ENCODE results near the gene CHD1L.
A peak's percentile ranks its signal among the peaks of the same experiment; 100 is the strongest.
"Not testable (repeated sequence)": the region's sequence is repeated elsewhere in the genome, so short reads cannot be mapped to it uniquely, and the experiment has no call there.

The CHD1L gene

DNA sequence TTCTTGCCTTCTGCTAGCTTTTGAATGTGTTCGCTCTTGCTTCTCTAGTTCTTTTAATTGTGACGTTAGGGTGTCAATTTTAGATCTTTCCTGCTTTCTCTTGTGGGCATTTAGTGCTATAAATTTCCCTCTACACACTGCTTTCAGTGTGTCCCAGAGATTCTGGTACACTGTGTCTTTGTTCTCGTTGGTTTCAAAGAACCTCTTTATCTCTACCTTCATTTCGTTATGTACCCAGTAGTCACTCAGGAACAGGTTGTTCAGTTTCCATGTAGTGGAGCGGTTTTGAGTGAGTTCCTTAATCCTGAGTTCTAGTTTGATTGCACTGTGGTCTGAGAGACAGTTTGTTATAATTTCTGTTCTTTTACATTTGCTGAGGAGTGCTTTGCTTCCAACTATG lies 11.5 kb upstream of the CHD1L start:
- DNase-seq (ENCODE audit: low read depth in 2 of 3, low spot score in 2 of 3) = not testable (repeated sequence)

DNA sequence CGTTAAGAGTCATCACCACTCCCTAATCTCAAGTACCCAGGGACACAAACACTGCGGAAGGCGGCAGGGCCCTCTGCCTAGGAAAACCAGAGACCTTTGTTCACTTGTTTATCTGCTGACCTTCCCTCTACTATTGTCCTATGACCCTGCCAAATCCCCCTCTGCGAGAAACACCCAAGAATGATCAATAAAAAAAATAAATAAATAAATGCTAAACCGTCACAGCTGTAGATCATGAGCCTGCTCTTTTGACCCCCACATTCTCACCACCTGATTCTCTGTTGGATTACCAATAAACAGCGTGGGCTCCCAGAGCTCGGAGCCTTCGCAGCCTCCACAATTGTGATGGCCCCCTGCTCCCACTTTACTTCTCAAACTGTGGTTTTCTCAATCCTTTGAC lies 8.6 kb upstream of the CHD1L start:
- DNase-seq (ENCODE audit: low read depth in 2 of 3, low spot score in 2 of 3) = not testable (repeated sequence)

DNA sequence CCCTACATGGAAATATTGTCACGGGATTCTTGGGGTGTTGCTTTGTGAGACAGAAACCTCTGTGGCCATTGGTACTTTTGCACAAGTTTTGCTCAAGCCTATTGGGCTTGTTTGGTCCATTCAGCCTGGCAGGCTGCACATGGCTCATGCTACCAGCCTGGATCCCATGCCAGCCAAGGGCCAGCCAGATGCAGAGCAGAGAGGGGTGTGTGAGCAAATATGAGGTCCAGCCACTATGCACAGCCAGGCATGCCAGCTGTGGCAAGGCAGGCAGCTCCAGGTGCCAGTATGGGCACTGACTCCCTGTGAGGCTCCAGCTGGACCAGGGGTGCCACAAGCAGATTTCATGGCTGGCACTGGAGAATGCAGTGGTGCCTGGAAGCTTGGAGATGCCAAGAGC lies 6.7 kb upstream of the CHD1L start:
- no peak for DNase-seq (ENCODE audit: low read depth in 2 of 3, low spot score in 2 of 3)

DNA sequence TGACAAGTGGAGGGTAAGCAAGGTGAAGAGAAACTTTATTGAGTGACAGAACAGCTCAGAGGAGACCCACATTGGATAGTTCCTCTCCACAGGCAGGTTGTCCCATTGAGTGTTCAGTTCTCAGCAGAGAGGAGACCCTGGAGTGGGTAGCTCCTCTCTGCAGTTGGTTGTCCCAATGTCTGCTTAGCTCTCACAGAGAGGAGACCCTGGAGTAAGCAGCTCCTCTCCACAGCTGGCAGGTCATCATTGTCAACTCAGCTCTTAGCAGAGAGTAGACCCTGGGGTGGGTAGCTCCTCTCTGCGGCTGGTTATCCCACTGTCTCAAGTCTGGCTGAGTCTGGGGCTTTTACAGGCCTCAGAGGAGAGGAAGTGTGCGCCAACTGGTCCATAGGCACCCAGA lies 6.0 kb upstream of the CHD1L start:
- no peak for DNase-seq (ENCODE audit: low read depth in 2 of 3, low spot score in 2 of 3)

DNA sequence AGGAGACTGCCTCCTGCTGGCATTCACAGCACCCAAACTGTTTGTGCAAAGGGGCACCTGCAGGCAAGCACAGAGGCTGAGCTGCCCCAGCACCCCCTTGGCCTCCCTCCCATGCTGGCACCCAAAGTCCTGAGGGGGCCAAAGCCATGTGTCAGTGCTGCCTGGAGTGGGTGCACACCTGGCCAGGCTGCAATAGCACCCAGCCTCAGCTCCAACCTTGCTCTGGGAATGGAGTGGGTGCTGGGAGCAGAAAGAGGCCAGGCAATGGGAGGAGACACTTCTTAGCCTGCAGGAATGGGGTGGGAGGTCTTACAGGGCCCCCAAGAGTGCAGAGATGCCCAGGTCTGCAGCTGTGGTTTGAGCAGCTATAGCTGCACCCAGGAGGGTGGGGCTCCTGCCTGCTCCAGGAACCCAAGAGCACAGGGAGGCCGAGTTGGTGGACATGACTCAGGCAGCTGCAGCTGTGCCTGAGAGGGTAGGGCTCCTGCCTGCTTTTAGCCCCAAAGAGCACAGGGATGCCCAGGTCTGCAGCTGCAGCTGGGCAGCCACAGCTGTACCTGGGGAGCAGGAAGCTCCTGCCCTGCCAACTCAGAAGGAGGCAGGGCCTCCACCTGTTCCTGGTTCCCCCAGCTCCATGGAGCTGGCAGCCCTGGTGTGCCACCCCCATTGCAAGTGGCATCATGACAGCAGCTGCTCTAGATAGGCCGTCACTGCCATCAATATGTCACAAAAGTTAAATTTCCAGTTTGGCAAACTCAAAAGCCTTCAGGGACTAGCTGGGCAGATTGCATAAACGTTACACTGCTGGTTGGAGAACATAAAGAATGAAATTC lies 5.3 kb upstream of the CHD1L start:
- no peak for DNase-seq (ENCODE audit: low read depth in 2 of 3, low spot score in 2 of 3)

DNA sequence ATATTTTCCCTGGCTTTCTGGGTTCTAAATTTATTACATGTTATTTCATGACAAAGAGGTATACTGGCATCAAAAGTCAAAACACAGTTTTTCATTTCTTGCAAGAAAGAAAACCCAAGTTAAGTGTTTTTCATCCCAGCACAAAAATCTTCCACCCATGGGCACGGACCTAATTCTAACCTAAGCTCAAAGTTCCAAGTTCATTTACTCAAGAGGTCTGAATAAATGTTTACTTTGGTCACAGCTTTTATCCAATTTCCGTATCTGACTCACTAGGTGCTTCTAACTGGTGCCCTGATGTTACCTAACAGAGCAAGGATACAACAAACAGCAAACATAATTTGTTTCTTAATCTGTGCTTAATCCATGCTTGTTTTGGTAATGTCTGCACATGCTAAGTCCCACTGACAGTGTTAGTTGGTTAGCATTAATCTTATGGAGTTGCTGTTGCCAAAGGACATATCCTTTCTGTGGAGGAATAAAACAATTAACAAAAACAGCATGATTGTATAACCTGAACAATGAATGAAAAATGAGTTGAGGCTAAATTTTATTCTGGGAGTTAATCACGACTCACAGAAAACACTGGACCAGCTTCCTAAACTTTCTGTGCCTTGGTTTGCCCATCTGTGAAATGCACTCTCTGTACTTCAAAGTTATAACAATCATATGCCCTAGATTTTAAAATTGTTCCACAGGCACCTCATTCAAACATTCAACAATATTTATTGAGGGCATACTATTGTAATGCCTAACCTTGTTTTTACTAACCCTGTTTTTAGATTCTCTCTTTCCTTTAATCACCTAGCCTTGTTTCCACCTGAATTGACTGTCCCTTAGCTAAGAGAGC lies 4.2 kb upstream of the CHD1L start:
- no peak for DNase-seq (ENCODE audit: low read depth in 2 of 3, low spot score in 2 of 3)

DNA sequence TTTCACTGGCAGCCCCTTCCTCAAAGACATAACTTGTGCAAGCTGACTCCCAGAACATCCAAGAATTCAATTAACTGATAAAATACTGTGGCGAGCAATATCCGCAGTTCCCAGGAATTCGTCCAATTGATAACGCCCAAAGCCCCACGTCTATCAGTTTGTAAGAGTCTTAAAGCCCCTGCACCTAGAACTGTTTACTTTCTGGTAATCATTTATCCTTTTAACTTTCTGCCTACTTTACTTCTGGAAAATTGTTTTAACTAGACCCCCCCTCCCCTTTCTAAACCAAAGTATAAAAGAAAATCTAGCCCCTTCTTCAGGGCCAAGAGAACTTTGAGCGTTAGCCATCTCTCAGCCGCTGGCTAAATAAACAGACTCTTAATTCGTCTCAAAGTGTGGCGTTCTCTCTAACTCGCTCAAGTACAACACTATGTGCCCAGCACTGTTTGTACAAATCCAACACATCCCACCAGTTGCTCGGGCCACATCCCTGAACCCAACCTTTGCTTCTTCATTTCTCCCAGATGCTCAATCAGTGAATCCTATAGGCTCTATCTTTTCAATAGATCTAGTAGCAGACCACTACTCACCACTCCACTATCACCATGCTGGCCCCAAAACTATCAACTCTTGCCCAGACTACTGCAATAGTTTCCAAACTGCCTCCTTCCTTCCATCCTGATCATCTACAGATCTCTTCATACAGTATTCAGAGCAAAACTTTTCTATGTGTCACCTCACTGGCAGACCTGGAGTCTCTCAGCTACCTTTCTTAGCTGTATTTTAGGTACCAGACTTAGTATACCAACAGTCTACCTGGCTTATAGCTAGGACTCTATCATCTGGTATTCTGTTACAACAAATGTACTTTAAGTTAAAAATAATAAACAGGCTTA lies 3.3 kb upstream of the CHD1L start:
- no peak for DNase-seq (ENCODE audit: low read depth in 2 of 3, low spot score in 2 of 3)

DNA sequence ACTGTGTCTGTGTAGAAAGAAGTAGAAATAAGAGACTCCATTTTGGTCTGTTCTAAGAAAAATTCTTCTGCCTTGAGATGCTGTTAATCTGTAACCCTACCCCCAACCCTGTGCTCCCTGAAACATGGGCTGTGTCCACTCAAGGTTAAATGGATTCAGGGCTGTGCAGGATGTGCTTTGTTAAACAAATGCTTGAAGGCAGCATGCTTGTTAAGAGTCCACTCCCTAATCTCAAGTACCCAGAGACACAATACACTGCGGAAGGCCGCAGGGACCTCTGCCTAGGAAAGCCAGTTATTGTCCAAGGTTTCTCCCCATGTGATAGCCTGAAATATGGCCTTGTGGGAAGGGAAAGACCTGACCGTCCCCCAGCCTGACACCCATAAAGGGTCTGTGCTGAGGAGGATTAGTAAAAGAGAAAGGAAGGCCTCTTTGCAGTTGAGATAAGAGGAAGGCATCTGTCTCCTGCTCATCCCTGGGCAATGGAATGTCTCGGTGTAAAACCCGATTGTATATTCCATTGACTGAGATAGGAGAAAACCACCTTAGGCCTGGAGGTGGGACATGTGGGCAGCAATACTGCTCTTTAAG lies 2.3 kb upstream of the CHD1L start:
- DNase-seq (ENCODE audit: low read depth in 2 of 3, low spot score in 2 of 3) = not testable (repeated sequence)

DNA sequence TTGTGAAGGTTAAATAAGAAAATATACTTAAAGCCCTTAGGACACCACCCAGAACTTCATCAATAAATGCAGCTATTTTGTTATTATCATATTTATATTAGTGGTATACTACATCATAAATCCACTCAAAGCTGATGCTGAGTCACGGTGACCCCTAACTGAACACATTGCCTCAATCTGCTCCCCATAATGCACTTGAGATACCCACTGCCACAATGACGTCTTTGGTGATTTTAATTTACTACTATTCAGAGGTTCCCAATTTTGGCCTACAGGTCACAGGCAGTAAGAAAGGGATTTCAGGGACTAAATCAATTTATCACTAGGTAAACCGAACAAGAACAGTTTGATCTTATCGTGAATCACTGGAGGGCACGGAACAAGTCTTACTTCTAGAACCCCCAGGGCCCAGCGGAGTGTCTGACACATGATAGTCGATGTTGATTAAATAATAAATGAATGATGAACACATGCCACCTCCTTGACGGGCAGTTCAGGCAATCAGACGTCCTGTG lies 493 bp upstream of the CHD1L start:
- DNase-seq (ENCODE audit: low read depth in 2 of 3, low spot score in 2 of 3) = no peak

DNA sequence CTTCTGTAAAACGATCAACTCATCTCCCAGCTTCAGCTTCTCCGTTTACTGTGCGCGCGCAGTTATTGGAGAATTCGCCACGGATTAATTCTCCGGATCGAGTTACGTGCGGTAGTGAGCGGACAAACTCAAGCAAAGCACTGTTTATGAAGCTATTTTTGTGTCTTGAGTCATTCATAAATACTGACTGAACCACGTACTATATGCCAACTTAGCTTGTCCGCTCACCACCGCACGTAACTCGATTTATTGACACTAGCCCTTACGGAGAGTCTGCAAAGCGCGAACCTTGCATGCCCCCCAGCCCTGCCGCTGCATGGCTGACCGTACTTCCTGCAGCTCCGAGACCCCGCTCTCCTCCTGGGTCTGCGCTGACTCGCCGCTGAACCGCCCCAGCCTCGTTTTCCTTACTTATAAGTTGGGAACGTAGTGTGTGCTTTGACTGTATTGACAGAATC lies 773 bp downstream of the CHD1L start:
- DNase-seq (ENCODE audit: low read depth in 2 of 3, low spot score in 2 of 3) = peak in 1 of 3 experiments; percentile 9

DNA sequence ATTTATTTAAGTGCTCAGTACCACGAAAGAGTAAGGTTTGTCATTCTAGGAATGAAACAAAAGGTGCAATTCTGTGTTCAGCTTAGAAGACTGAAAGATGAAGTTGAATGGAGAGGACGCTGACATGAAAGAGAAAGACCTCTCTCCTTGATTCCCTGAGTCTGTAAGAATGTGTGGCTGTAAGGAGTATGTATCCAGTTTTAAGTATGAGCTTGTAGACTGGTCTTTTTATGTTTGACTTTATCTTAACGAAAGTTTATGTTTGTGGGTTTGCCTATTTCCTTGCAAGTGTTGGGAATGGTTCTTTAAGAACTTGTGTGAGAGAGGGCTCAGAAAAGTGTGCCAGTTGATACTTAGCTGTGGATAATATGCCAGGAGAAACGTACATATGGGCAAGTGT lies 1.4 kb downstream of the CHD1L start:
- DNase-seq (ENCODE audit: low read depth in 2 of 3, low spot score in 2 of 3) = no peak

DNA sequence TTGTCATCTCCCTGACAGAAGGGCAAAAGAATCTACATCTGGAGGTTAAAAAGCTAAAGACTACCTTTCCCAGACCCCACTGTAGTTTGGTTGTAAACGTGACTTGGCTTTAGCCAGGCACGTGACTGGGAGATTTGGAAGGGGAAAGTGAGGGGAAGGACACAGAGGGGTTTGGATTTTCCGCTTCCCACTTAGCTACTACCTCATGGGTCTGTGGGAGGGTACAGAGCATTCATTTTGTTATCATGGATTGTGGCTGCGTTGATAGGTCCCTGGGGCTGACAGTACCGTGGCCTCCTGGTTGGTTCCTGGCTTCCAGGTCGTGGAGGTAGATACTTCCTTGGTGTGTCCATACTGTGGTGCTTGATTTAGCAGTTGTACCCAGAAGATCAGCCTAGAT lies 2.6 kb downstream of the CHD1L start:
- DNase-seq (ENCODE audit: low read depth in 2 of 3, low spot score in 2 of 3) = no peak

DNA sequence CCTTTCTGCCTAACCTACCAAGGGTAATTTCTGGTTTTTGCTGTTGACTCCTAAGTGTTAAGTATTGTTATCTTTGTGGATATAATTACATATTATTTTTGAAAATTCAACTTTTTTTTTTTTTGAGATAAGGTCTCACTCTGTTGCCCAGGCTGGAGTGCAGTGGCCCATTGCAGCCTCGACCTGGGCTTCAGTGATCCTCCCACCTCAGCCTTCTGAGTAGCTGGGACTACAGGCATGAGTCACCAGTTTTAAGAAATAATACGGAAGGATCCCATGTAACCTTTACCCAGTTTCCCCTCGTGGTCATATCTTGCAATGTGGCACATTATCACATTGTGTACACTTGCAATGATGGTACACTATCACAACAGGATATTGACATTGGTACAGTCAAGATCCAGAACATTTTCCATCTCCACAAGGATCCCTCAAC lies 3.1 kb downstream of the CHD1L start:
- DNase-seq (ENCODE audit: low read depth in 2 of 3, low spot score in 2 of 3) = no peak

DNA sequence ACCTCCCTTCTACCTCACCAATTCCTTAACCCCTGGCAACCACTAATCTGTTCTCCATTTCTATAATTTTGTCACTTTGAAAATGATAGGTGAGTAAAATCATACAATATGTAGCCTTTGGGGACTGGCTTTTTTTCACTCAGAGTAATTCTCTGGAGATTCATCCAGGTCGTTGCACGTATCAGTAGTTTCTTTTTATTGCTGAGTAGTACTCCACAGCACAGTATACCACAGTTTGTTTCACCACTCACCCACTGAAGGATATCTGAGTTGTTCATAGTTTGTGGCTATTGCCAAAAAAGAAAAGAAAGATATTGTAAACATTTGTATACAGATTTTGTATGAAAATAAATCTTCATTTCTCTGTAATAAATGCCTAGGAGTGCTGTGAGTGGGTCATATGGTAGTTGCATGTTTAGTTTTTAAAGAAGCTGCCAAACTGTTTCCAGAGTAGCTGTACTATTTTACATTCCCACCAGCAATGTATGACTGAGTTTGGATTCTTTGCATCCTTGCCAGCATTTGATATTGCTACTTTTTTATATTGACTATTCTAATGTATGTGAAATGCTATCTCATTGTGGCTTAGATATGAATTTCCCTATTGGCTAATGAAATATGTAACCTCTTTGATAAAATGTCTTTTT lies 3.7 kb downstream of the CHD1L start:
- DNase-seq (ENCODE audit: low read depth in 2 of 3, low spot score in 2 of 3) = no peak

DNA sequence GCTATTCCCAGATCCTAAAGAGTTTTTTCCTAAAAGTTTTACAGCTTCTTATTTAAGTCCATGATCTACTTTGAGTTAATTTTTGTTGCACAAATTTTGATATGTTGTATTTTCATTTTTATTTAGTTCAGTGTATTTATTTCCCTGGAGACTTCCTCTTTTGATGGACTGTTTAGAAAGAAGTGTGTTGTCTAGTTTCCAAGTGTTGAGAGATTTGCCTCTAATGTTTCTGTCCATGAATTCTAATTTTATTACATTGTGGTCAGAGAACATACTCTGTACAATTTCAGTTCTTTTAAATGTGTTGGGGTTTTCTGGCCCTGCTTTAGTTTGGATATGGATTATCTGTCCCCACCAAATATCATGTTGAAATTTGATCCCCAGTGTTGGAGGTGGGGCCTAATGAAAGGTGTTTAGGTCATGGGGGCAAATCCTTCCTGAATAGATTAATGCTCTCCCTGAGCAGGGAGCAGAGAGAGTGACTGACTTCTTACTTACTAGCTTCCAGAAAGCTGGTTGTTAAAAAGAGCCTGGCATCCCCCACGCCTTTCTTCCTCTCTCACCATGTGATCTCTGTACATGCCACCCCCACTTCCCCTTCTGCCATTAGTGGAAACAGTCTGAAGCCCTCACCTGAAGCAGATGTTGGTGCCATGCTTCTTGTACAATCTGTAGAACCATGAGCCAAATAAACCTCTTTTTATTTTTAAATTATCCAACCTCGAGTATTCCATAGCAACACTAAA lies 4.6 kb downstream of the CHD1L start:
- DNase-seq (ENCODE audit: low read depth in 2 of 3, low spot score in 2 of 3) = no peak

DNA sequence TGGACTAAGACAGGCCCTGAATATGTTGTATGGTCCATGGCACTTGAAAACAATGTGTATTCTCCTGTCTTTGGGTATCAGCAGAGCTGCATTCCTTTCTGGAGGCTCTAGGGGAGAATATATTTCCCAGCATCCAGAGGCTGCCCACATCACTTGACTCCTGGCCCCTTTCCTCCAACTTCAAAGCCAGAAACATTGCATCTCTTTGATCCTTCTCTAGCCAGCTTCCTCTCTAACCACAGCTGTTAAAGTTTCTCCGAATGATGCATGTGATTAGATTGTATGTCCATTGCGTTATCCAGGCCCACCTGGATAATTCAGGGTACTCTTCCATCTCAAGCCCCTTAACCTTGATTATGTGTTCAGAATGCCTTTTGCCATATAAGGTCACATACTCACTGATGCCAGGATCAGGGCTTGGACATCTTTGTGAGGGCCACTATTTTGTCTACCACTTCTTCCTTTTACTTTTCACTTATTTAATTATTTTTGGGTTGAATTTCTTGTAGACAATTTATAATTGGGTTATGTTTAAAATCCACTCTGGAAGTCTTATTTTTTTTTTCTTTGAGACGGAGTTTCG lies 5.3 kb downstream of the CHD1L start:
- no peak for DNase-seq (ENCODE audit: low read depth in 2 of 3, low spot score in 2 of 3)

DNA sequence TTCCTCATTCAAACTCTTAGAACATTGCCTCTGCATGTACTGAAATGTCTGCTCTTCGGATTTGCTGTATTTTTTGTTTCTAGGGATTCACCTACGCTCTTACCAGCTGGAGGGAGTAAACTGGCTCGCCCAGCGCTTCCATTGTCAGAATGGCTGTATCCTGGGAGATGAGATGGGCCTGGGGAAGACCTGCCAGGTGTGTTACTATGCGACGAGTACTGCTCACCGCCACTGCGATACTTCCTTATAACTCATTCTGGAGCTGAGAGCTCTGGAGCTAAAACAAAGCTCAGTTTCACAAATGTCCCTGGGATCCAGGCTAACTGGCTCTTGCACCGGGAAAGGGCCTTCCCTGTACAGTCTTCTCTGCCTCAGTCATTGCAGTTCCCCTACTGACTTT lies 10.1 kb downstream of the CHD1L start:
- no peak for DNase-seq (ENCODE audit: low read depth in 2 of 3, low spot score in 2 of 3)

DNA sequence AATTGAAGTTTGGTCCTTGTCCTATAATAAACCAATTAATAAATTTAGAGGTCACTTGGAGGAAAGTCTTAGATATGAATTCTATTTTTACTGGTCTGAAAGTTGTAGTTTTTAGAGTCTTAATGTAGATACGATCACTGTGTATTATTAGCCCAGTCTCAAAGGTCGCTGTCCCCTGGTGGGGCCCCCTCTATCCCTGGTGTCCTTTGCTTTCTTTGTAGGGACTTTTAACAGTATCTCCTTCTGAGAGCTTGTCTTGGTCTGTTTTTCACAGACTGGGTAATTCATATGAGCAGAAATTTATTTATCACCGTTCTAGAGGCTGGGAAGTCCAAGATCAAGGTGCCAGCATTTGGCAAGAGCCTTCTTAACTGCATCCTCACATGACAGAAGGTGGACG lies 18.5 kb downstream of the CHD1L start:
- DNase-seq (ENCODE audit: low read depth in 2 of 3, low spot score in 2 of 3) = no peak

DNA sequence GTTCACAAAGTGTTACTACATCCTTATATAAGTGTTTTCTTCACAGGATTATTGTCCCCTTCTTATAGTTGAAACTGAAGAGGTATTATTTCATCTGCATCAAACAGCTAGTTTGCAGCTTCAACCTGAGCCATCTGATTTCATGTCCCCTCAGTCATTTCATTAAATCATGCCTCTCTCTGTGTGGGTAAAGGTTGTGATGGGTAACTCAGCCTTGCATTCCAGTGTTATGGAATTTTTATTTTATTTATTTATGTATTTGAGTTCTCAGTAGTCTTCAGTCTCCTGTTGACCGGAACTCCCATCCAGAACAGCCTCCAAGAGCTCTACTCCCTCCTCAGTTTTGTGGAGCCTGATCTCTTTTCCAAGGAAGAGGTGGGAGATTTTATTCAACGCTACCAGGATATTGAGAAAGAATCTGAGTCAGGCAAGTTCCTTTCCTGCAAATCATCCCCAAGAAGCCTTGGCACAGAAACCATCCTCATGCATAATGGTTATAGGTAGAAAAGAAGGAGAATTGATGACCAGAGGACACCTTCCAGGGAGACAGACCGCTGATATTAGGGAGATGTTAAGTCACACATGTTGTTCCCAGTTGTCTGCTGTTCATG lies 21.8 kb downstream of the CHD1L start:
- no peak for DNase-seq (ENCODE audit: low read depth in 2 of 3, low spot score in 2 of 3)
